HEK293 (cell line): ENCODE data around the gene AIG1.

ENCODE experiments used
- CTCF ChIA-PET: fragments of 350-600 bp; formaldehyde crosslinking; extraction: SDS; loops from one replicate; lab custom pipeline; 2021; ENCODE audit warnings: antibody characterized with exemption; lab: Yijun Ruan, JAX
- POLR2A ChIA-PET: fragments of 300-600 bp; formaldehyde crosslinking; extraction: SDS; loops from one replicate; lab custom pipeline; 2020; ENCODE audit warnings: antibody characterized with exemption, inconsistent platforms; lab: Yijun Ruan, JAX
- H3K27ac ChIP-seq: fragments of 200-500 bp; sonication (Bioruptor generic); 2 replicates; pipeline ENCODE4 v1.5.1; 2014; ENCODE audit warnings: low read depth, low read length, control low read depth, inconsistent platforms; ENCODE audit errors: extremely low read depth
- H3K36me3 ChIP-seq, 2 experiments: fragments of 200-500 bp in 1 of 2; sonication (Bioruptor generic) in 1 of 2; 1 replicate in 1 of 2; 2 replicates in 1 of 2; pipeline ENCODE4 v1.5.1; 2014 to 2017; ENCODE audit warnings: inconsistent platforms in 2 of 2, low read length in 2 of 2; ENCODE audit not compliant: control insufficient read depth in 2 of 2, insufficient read depth in 1 of 2
- H3K4me1 ChIP-seq: fragments of 200-500 bp; sonication (Bioruptor generic); 2 replicates; pipeline ENCODE4 v1.5.1; 2014; ENCODE audit warnings: mild to moderate bottlenecking, low read length, inconsistent platforms; ENCODE audit not compliant: control insufficient read depth, insufficient read depth
- H3K4me3 ChIP-seq: 2 replicates; pipeline ENCODE4 v1.5.1; 2011; ENCODE audit warnings: low read depth, mild to moderate bottlenecking, control low read depth, low read length, moderate library complexity
- H3K9me3 ChIP-seq: fragments of 200-500 bp; sonication (Bioruptor generic); 2 replicates; pipeline ENCODE4 v1.5.1; 2014; ENCODE audit warnings: low read depth, low read length, inconsistent platforms; ENCODE audit not compliant: control insufficient read depth, insufficient read depth
- BCL11B ChIP-seq: fragments of 450-650 bp; formaldehyde crosslinking; IDR thresholded peaks from 2 replicates; pipeline ENCODE4 v1.5.1; 2016; ENCODE audit warnings: low read depth, missing biosample characterization, missing genetic modification characterization
- CTCF ChIP-seq: fragments of 450-650 bp; formaldehyde crosslinking; IDR thresholded peaks from 2 replicates; pipeline ENCODE4 v1.5.1; 2016; ENCODE audit warnings: missing biosample characterization, missing genetic modification characterization
- KLF17 ChIP-seq: fragments of 450-650 bp; formaldehyde crosslinking; IDR thresholded peaks from 2 replicates; pipeline ENCODE4 v1.5.1; 2016; ENCODE audit warnings: missing biosample characterization, missing genetic modification characterization
- MZF1 ChIP-seq: fragments of 450-650 bp; formaldehyde crosslinking; IDR thresholded peaks from 2 replicates; pipeline ENCODE4 v1.5.1; 2017; ENCODE audit warnings: missing biosample characterization, missing genetic modification characterization, borderline replicate concordance
- SALL2 ChIP-seq: fragments of 450-650 bp; formaldehyde crosslinking; IDR thresholded peaks from 2 replicates; pipeline ENCODE4 v1.5.0; 2017; ENCODE audit warnings: missing biosample characterization, mild to moderate bottlenecking, missing genetic modification characterization, borderline replicate concordance
- SP7 ChIP-seq: fragments of 450-650 bp; formaldehyde crosslinking; IDR thresholded peaks from 2 replicates; pipeline ENCODE4 v1.5.1; 2016; ENCODE audit warnings: missing biosample characterization, missing genetic modification characterization
- TRIM28 ChIP-seq: IDR thresholded peaks from 2 replicates; pipeline ENCODE4 v1.6.1; 2011; ENCODE audit warnings: low read length, control low read depth, borderline replicate concordance
- ZBTB48 ChIP-seq: fragments of 450-650 bp; formaldehyde crosslinking; IDR thresholded peaks from 2 replicates; pipeline ENCODE4 v1.5.1; 2016; ENCODE audit warnings: missing biosample characterization, missing genetic modification characterization
- ZBTB7A ChIP-seq: fragments of 450-650 bp; formaldehyde crosslinking; IDR thresholded peaks from 2 replicates; pipeline ENCODE4 v1.5.1; 2016; ENCODE audit warnings: low read depth, missing biosample characterization, missing genetic modification characterization
- ZFHX2 ChIP-seq: fragments of 450-650 bp; formaldehyde crosslinking; conservative IDR thresholded peaks from 2 replicates; pipeline ENCODE4 v1.5.1; 2016; ENCODE audit warnings: missing biosample characterization, missing genetic modification characterization
- ZFP41 ChIP-seq: fragments of 450-650 bp; formaldehyde crosslinking; IDR thresholded peaks from 2 replicates; pipeline ENCODE4 v1.5.1; 2016; ENCODE audit warnings: missing biosample characterization, missing genetic modification characterization, borderline replicate concordance
- ZFP69B ChIP-seq: fragments of 450-650 bp; formaldehyde crosslinking; IDR thresholded peaks from 2 replicates; pipeline ENCODE4 v1.5.1; 2016; ENCODE audit warnings: missing biosample characterization, missing genetic modification characterization
- ZNF138 ChIP-seq: fragments of 450-650 bp; formaldehyde crosslinking; IDR thresholded peaks from 2 replicates; pipeline ENCODE4 v1.5.1; 2016; ENCODE audit warnings: missing biosample characterization, missing genetic modification characterization, borderline replicate concordance
- ZNF146 ChIP-seq: fragments of 450-650 bp; formaldehyde crosslinking; IDR thresholded peaks from 2 replicates; pipeline ENCODE4 v1.5.1; 2016; ENCODE audit warnings: missing biosample characterization, missing genetic modification characterization
- ZNF223 ChIP-seq: fragments of 450-650 bp; formaldehyde crosslinking; IDR thresholded peaks from 2 replicates; pipeline ENCODE4 v1.5.1; 2016; ENCODE audit warnings: missing biosample characterization, missing genetic modification characterization
- ZNF24 ChIP-seq: fragments of 450-650 bp; formaldehyde crosslinking; IDR thresholded peaks from 2 replicates; pipeline ENCODE4 v1.5.1; 2016; ENCODE audit warnings: missing biosample characterization, missing genetic modification characterization
- ZNF280D ChIP-seq: fragments of 450-650 bp; formaldehyde crosslinking; IDR thresholded peaks from 2 replicates; pipeline ENCODE4 v1.5.1; 2016; ENCODE audit warnings: missing biosample characterization, missing genetic modification characterization
- ZNF362 ChIP-seq: fragments of 450-650 bp; formaldehyde crosslinking; IDR thresholded peaks from 2 replicates; pipeline ENCODE4 v1.5.1; 2016; ENCODE audit warnings: missing biosample characterization, missing genetic modification characterization
- ZNF48 ChIP-seq: fragments of 450-650 bp; formaldehyde crosslinking; IDR thresholded peaks from 2 replicates; pipeline ENCODE4 v1.5.1; 2016; ENCODE audit warnings: missing biosample characterization, missing genetic modification characterization
- ZNF548 ChIP-seq: fragments of 450-650 bp; formaldehyde crosslinking; IDR thresholded peaks from 2 replicates; pipeline ENCODE4 v1.5.1; 2016; ENCODE audit warnings: missing biosample characterization, missing genetic modification characterization
- ZNF830 ChIP-seq: fragments of 450-650 bp; IDR thresholded peaks from 2 replicates; pipeline ENCODE4 v1.5.0; 2018; ENCODE audit warnings: missing biosample characterization, missing genetic modification characterization, low read depth, mild to moderate bottlenecking, moderate library complexity
- ZSCAN23 ChIP-seq: fragments of 450-650 bp; formaldehyde crosslinking; IDR thresholded peaks from 2 replicates; pipeline ENCODE4 v1.5.1; 2016; ENCODE audit warnings: missing biosample characterization, missing genetic modification characterization

Gene AIG1

GRCh38 chr6:143248359-143248758 lies 187.7 kb downstream of the AIG1 start:
- no peak for TF ChIP-seq SP7 (tag by site-specific recombination)
- TF ChIP-seq ZFP41 (tag by site-specific recombination): no peak
- no peak for TF ChIP-seq ZNF223 (tag by site-specific recombination)
- TF ChIP-seq MZF1 (tag by site-specific recombination): no peak
- no peak for TF ChIP-seq ZNF280D (tag by site-specific recombination)
- no peak for TF ChIP-seq ZNF138 (tag by site-specific recombination)
- TF ChIP-seq ZBTB48 (tag by site-specific recombination): no peak
- no peak for TF ChIP-seq ZNF830 (tag by site-specific recombination)
- TF ChIP-seq ZFP69B: no peak
- no peak for TF ChIP-seq ZNF24
- no peak for TF ChIP-seq ZNF362 (tag by site-specific recombination)
- no peak for TF ChIP-seq CTCF (tag by site-specific recombination)
- TF ChIP-seq ZFHX2 (tag by site-specific recombination): no peak
- TF ChIP-seq ZNF548: no peak
- no peak for TF ChIP-seq TRIM28
- no peak for TF ChIP-seq ZNF48 (tag by site-specific recombination)
- no peak for TF ChIP-seq ZBTB7A
- TF ChIP-seq KLF17 (tag by site-specific recombination): no peak
- no peak for TF ChIP-seq BCL11B (tag by site-specific recombination)
- no peak for TF ChIP-seq ZNF146 (tag by site-specific recombination)
- TF ChIP-seq, all 188 proteins: peak for 0
- no peaks in the 10 kb centered on the region for H3K4me1 ChIP-seq
- no peak overlapping the region for H3K4me3 ChIP-seq
- no peaks in the 10 kb centered on the region for H3K9me3 ChIP-seq
- no peak overlapping the region for H3K27ac ChIP-seq
- no peaks in the 10 kb centered on the region for H3K36me3 ChIP-seq
- POLR2A ChIA-PET: no interaction called here
- CTCF ChIA-PET: interaction anchor here (1.1 to 1.9 kb wide), 2 partner anchors 16 to 32 kb away, joined by 4 to 5 read pairs; no protein-coding TSS in a partner anchor

GRCh38 chr6:143251288-143251687 lies 190.6 kb downstream of the AIG1 start:
- POLR2A ChIA-PET: no interaction called here
- TF ChIP-seq ZBTB7A (no peak), ZSCAN23 (no peak), ZNF24 (no peak), SALL2 (no peak)
- TF ChIP-seq, all 188 proteins: peak for 0
- Histone ChIP-seq H3K4me3 (no peak overlapping the region), H3K9me3 (no peaks in the 10 kb centered on the region), H3K36me3 (no peaks in the 10 kb centered on the region), H3K27ac (no peak overlapping the region), H3K4me1 (no peaks in the 10 kb centered on the region)
- CTCF ChIA-PET: no interaction called here
